Measurements from ENCODE around the gene SLC39A11.

SLC39A11 gene

DNA sequence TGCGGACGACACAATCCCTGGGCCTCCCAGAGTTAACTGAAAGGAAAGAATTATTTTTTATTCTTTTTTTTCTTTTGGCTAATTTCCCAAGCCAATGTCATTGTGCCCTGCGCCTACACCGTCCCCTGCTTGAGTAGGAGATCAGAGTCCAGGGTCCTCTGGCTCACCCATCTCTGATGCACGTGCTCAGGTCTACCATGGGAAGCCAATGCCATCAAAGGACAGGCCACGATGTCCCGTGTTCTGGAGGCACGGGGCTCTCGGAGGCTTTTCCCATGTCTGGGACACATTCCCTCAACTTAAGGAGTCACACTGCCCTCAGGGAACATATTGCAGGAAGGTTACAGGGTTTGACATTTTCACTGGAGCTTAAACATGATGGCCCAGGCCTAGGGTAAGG lies 123.7 kb downstream of the SLC39A11 start:
- Histone ChIP-seq H3K9ac (no peak overlapping the region), H3K9me3 (peaks cover 5% of the 10 kb centered on the region; the same call in 1 of the 2 replicates), H3K4me1 (peaks cover 66% of the 10 kb centered on the region), H3K36me3 (no peaks in the 10 kb centered on the region), H4K20me1 (no peaks in the 10 kb centered on the region), H3K4me2 (peak overlapping the region; percentile 82; the same call in 1 of the 2 replicates), H3K27ac (0 out of 2 replicates have a peak overlapping the region, but pooled peaks have one; percentile 6), H3K4me3 (no peak overlapping the region), H3K27me3 (no peaks in the 10 kb centered on the region)
- TF ChIP-seq Cebpa-rat (IDR thresholded peaks at IDR 0.05), result no peak

DNA sequence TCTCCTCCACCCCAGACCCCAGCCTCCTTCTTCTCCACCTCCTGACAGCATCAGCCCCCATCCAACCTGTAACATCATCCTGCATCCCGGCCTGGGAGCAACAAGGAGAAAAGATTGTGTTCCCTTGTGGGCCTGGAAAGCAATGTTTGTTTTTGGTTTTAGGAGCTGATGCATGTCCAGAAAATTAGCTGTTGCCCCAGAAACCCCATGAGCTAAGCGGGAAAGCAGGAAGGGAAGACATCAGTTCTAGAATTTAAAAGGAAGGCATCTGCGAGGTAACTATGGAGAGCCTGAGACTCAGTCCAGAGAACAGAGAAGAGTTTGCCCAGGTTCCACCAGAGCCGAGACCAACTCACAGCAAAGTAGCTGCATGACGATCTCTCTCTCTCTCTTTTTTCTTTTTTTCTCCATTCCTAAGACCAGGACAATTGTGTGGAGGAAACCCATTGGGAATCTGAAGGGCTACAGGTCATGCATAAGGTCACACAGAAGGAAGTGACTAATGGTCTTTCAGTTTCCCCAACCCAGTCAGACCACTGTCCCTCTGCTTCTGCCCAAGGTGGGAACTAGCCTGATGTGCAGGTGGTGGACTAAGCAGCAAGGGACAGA lies 124.4 kb downstream of the SLC39A11 start:
- TF ChIP-seq Cebpa-rat (IDR thresholded peaks at IDR 0.05), result no peak
- no peaks in the 10 kb centered on the region for H3K27me3 ChIP-seq
- H3K27ac ChIP-seq, result 0 out of 2 replicates have a peak overlapping the region, but pooled peaks have one; percentile 10
- H3K9me3 ChIP-seq, result peaks cover 5% of the 10 kb centered on the region; the same call in 1 of the 2 replicates
- no peaks in the 10 kb centered on the region for H3K36me3 ChIP-seq
- 0 out of 2 replicates have a peak overlapping the region, but pooled peaks have one; percentile 6 for H3K9ac ChIP-seq
- H3K4me1 ChIP-seq, result peaks cover 61% of the 10 kb centered on the region
- H3K4me3 ChIP-seq, result no peak overlapping the region
- peak overlapping the region; percentile 82 for H3K4me2 ChIP-seq
- no peaks in the 10 kb centered on the region for H4K20me1 ChIP-seq

DNA sequence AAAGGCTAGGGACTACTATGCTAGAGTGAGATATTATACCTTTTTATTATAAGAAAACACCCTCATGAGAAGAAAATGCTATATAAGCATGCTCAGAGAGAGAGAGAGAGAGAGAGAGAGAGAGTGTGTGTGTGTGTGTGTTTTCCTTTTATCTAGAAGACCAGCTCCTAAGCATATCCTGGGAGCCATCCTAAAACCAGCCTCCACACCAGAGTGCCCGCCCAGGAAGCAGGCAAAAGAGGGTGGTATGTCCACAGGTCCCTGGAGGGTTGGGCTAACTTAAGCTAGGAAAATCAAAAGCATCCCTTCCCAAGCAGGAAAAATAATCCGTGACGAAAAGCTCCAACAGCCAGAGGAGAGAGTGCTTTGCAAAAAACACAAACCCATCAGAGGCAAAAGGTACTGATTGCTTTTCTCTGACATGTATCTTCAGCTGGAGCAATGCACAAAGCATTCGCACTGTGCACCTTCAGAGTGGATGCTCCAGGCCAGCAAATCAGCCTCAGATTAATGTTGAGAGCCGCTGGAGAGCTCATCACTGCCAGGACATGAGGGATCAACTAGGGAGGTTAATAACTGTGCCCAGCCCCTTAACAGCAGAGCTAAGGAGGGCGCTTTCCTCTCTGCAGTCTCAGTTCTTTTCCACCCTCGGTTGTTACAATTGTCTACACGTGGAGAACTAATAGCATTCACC lies 125.1 kb downstream of the SLC39A11 start:
- Histone ChIP-seq H3K36me3 (no peaks in the 10 kb centered on the region), H3K27ac (peak overlapping the region; percentile 49; the same call in 1 of the 2 replicates), H3K4me1 (peaks cover 54% of the 10 kb centered on the region), H3K9ac (peak overlapping the region; percentile 6; the same call in 1 of the 2 replicates), H3K9me3 (peaks cover 5% of the 10 kb centered on the region; the same call in 1 of the 2 replicates), H3K27me3 (no peaks in the 10 kb centered on the region), H3K4me2 (peak overlapping the region; percentile 82), H3K4me3 (no peak overlapping the region), H4K20me1 (no peaks in the 10 kb centered on the region)
- TF ChIP-seq Cebpa-rat (IDR thresholded peaks at IDR 0.05), result no peak

DNA sequence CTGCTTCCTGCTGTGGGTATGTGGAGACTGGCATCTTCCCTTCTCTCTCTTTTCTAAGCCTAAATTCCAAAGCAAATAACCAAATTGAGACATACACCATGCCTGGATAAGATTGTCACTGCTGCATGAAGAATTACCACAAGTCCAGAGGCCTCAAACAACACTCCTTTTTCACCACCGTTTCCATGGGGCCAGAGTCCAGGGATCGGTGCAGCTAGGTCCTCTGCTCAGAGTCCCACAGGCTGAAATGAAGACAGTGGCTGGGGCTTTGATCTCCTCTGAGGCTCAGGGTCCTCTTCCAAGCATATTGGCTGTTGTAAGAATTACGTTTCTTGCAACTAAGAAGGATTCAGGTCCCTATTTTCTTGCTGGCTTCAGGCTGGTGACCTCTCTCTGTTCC lies 130.4 kb downstream of the SLC39A11 start:
- Histone ChIP-seq H3K36me3 (no peaks in the 10 kb centered on the region), H3K9me3 (peaks cover 5% of the 10 kb centered on the region; the same call in 1 of the 2 replicates)

DNA sequence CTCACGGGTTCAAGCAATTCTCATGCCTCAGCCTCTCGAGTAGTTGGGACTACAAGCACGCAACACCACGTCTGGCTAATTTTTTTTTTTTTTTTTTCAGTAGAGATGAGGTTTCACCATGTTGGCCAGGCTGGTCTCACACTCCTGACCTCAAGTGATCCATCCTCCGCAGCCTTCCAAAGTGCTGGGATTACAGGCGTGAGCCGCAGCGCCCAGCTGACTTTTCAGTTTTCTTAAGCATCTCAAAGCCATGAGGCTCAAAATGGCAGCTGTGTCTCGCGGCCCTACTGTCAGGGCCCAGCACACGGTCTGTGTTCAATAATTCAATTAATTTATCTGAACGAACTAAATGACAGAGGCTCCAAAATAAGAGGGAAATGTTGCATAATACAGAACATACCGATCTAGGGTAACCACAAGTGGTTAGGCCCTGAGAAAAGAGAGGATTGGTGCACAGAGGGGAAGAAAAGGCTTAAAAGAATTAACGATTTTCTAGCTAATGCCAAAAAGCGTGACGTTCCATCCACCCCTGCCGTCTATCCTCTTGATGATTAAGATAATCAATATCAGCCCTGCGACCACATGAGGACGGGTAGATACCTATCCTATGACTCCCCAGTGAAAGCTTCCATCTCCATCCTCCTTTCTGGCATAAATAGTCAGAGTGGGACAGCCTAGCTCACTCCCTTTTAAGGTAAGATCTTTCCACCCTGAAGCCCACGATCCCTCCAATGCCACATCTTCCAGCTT lies 136.9 kb downstream of the SLC39A11 start:
- Histone ChIP-seq H3K9ac (no peak overlapping the region), H3K9me3 (no peaks in the 10 kb centered on the region), H3K36me3 (no peaks in the 10 kb centered on the region), H3K4me3 (no peak overlapping the region), H3K4me1 (no peaks in the 10 kb centered on the region), H3K4me2 (no peak overlapping the region), H4K20me1 (peaks cover 6% of the 10 kb centered on the region; the same call in 1 of the 2 replicates), H3K27ac (no peak overlapping the region), H3K27me3 (no peaks in the 10 kb centered on the region)
- no peak for TF ChIP-seq Cebpa-rat (IDR thresholded peaks at IDR 0.05)

More for the DNA sequence above, 130.4 kb downstream of the SLC39A11 start:
- H3K4me2 ChIP-seq, result no peak overlapping the region
- no peak overlapping the region for H3K9ac ChIP-seq
- no peaks in the 10 kb centered on the region for H3K27me3 ChIP-seq
- H4K20me1 ChIP-seq, result no peaks in the 10 kb centered on the region
- no peak overlapping the region for H3K4me3 ChIP-seq
- H3K4me1 ChIP-seq, result peaks cover under 1% of the 10 kb centered on the region
- no peak for TF ChIP-seq Cebpa-rat (IDR thresholded peaks at IDR 0.05)
- H3K27ac ChIP-seq, result no peak overlapping the region

DNA sequence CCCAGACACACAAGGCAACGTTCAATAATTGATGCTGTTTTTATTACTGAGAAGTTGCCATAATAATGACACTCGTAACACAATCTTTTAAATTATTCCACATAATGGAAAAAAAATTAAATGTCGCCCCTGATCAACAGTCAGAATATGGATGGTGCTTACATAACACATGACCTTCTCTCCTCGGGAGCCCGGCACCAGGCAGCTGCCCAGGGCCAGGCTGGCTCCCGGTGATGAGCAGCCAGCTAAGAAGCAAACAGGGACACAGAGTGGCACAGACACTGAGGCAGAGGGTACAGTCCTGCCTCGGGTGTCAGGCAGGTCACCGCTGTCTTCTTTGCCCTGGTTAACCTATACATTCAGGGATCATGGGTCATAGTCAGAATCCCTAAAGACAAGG lies 137.9 kb downstream of the SLC39A11 start:
- H3K4me3 ChIP-seq, result no peak overlapping the region
- TF ChIP-seq Cebpa-rat (IDR thresholded peaks at IDR 0.05), result no peak
- no peak overlapping the region for H3K4me2 ChIP-seq
- H3K4me1 ChIP-seq, result no peaks in the 10 kb centered on the region
- H4K20me1 ChIP-seq, result peaks cover 6% of the 10 kb centered on the region; the same call in 1 of the 2 replicates
- no peaks in the 10 kb centered on the region for H3K9me3 ChIP-seq
- H3K27ac ChIP-seq, result no peak overlapping the region
- no peaks in the 10 kb centered on the region for H3K36me3 ChIP-seq
- no peaks in the 10 kb centered on the region for H3K27me3 ChIP-seq
- no peak overlapping the region for H3K9ac ChIP-seq

DNA sequence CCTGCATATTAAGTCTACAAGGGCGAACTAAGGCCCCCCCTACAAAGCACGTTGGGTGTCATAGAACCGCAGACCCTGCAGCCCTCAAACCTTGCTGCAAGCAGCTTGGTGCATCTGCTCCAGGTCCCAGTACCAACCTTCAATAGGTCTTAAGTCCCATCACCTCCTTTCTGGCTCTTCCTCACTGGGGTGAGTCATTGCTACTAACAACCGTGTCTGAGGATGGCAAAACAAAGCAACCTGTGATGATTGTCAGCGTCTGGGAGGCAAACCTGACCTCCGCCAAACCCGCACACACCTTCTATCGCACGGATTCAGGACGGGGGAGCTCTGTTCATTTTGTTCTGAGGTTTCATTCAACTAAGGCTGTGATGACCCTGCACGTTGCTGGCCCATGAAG lies 138.9 kb downstream of the SLC39A11 start:
- Histone ChIP-seq H3K4me3 (no peak overlapping the region), H3K36me3 (no peaks in the 10 kb centered on the region), H3K27ac (no peak overlapping the region), H3K9ac (no peak overlapping the region), H3K4me2 (no peak overlapping the region), H3K4me1 (no peaks in the 10 kb centered on the region), H3K9me3 (no peaks in the 10 kb centered on the region), H3K27me3 (no peaks in the 10 kb centered on the region), H4K20me1 (peaks cover 6% of the 10 kb centered on the region; the same call in 1 of the 2 replicates)
- no peak for TF ChIP-seq Cebpa-rat (IDR thresholded peaks at IDR 0.05)

DNA sequence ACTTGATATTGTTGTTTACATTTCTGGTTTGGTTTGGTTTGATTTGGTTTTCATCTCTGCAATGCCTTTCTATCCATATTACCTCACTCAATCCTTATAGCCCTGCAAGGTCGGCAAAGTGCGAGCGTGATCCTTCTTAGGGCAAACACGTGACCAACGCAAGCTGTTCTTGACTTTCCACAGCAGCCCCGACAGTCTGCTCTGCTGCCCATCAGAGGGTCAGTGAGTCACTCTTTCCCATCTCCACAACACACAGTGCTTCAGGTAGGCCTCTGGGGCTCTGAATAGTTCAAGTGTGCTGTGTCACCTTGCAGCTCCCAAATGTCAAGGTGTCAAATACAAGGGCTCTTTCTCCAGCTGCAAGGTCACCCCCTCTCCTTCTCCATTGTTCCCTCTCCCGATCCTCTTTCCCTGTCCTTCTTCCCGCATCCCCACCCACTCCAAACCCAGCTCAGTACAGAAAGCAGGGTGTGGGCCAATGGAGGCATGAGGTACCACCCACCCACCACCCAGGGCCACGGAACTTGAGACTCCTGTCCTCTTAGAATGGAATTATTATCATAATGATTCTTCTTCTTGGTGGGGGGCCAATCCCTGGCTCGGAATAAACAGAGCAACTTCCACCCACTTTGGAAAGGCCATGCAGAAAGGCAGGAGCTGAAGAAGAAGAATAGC lies 139.7 kb downstream of the SLC39A11 start:
- H3K4me2 ChIP-seq, result no peak overlapping the region

DNA sequence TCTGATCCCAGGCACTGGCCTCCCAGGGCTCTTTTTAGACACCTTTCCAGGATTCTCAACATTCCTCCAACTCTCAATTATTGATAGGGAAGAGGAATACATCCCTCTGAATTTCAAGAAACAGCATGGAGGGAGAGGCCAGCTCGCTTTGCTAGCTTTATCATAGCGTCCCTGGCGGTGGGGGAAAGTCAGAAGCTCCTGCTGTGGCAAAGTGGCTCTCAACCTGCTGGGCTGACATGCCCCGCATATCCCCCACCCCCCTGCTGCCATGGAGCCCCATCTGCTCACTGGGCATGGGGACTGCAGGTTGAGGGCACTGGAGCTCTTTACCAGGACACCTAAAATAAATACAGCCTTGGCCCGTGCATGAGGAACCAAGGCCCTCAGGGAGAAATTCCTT lies 140.3 kb downstream of the SLC39A11 start:
- H3K9me3 ChIP-seq, result no peaks in the 10 kb centered on the region
- H3K4me1 ChIP-seq, result no peaks in the 10 kb centered on the region
- H3K4me2 ChIP-seq, result no peak overlapping the region
- no peaks in the 10 kb centered on the region for H3K27me3 ChIP-seq
- peaks cover 10% of the 10 kb centered on the region for H3K36me3 ChIP-seq
- no peak overlapping the region for H3K27ac ChIP-seq
- no peak for TF ChIP-seq Cebpa-rat (IDR thresholded peaks at IDR 0.05)
- no peak overlapping the region for H3K9ac ChIP-seq
- H3K4me3 ChIP-seq, result no peak overlapping the region
- peaks cover 6% of the 10 kb centered on the region; the same call in 1 of the 2 replicates for H4K20me1 ChIP-seq

More for the DNA sequence above, 139.7 kb downstream of the SLC39A11 start:
- Histone ChIP-seq H3K27ac (no peak overlapping the region), H3K9me3 (no peaks in the 10 kb centered on the region), H3K4me1 (no peaks in the 10 kb centered on the region), H3K36me3 (peaks cover 5% of the 10 kb centered on the region; the same call in 1 of the 2 replicates), H3K4me3 (no peak overlapping the region), H3K9ac (no peak overlapping the region), H3K27me3 (no peaks in the 10 kb centered on the region), H4K20me1 (peaks cover 6% of the 10 kb centered on the region; the same call in 1 of the 2 replicates)
- TF ChIP-seq Cebpa-rat (IDR thresholded peaks at IDR 0.05), result no peak

Data from BLaER1 (cell line).